DND-41 (cell line): ENCODE results near the gene DNAJA2.

Experiments used
- ATAC-seq: fragments of 200-7000 bp; cut with Tn5 transposase; 3 replicates; pipeline ENCODE4 v1.9.1; 2021; ENCODE audit warnings: low read depth; ENCODE audit not compliant: insufficient read depth
- DNase-seq: peaks from one replicate; pipeline ENCODE4 v3.0.0-alpha.2; 2020
- H2AFZ ChIP-seq: 2 replicates; pipeline ENCODE4 v1.6.0; 2012; ENCODE audit warnings: low read depth, low read length
- H3K27ac ChIP-seq: 2 replicates; pipeline ENCODE4 v1.5.1; 2012; ENCODE audit warnings: low read length, inconsistent platforms
- H3K27me3 ChIP-seq: fragments of 200-600 bp; sonication (generic); 2 replicates; pipeline ENCODE4 v1.6.0; 2012; ENCODE audit warnings: low read length, mild to moderate bottlenecking, inconsistent platforms; ENCODE audit not compliant: insufficient read depth, poor library complexity
- H3K36me3 ChIP-seq: 2 replicates; pipeline ENCODE4 v1.5.1; 2012; ENCODE audit warnings: low read length, inconsistent platforms; ENCODE audit not compliant: insufficient read depth
- H3K4me1 ChIP-seq: 2 replicates; pipeline ENCODE4 v1.5.1; 2012; ENCODE audit warnings: mild to moderate bottlenecking, low read length; ENCODE audit not compliant: insufficient read depth
- H3K4me2 ChIP-seq: 2 replicates; pipeline ENCODE4 v1.6.0; 2012; ENCODE audit warnings: mild to moderate bottlenecking, moderate library complexity, low read length, inconsistent platforms; ENCODE audit not compliant: insufficient read depth
- H3K4me3 ChIP-seq, 2 experiments: fragments of 200-600 bp in 1 of 2; shearing (Covaris generic) in 1 of 2; 2 replicates each; pipeline ENCODE4 v1.5.1; 2012 to 2016; ENCODE audit warnings: inconsistent platforms in 2 of 2, low read length in 2 of 2, mild to moderate bottlenecking in 2 of 2, low read depth in 1 of 2, moderate library complexity in 1 of 2
- H3K79me2 ChIP-seq: 2 replicates; pipeline ENCODE4 v1.6.0; 2012; ENCODE audit warnings: low read length, inconsistent platforms; ENCODE audit not compliant: insufficient read depth
- H3K9ac ChIP-seq: 2 replicates; pipeline ENCODE4 v1.6.0; 2012; ENCODE audit warnings: low read depth, mild to moderate bottlenecking, inconsistent platforms, low read length, moderate library complexity
- H3K9me3 ChIP-seq: 2 replicates; pipeline ENCODE4 v1.5.1; 2012; ENCODE audit warnings: low read length, moderate library complexity, mild to moderate bottlenecking, inconsistent platforms; ENCODE audit not compliant: insufficient read depth, severe bottlenecking
- H4K20me1 ChIP-seq: 2 replicates; pipeline ENCODE4 v1.6.0; 2012; ENCODE audit warnings: low read length; ENCODE audit not compliant: insufficient read depth
- EZH2 ChIP-seq: IDR thresholded peaks from 3 replicates; pipeline ENCODE4 v1.6.1; 2012; ENCODE audit warnings: borderline replicate concordance, low read depth, mild to moderate bottlenecking, moderate library complexity, low read length, inconsistent platforms; ENCODE audit not compliant: severe bottlenecking
- TF ChIP-seq, protein P1 (sequence below): IDR thresholded peaks from 2 replicates; pipeline ENCODE4 v1.5.1; 2012; ENCODE audit warnings: borderline replicate concordance, low read length, moderate library complexity, mild to moderate bottlenecking; ENCODE audit not compliant: poor library complexity, severe bottlenecking; ENCODE audit errors: extremely low read depth

DNAJA2 gene

DNA sequence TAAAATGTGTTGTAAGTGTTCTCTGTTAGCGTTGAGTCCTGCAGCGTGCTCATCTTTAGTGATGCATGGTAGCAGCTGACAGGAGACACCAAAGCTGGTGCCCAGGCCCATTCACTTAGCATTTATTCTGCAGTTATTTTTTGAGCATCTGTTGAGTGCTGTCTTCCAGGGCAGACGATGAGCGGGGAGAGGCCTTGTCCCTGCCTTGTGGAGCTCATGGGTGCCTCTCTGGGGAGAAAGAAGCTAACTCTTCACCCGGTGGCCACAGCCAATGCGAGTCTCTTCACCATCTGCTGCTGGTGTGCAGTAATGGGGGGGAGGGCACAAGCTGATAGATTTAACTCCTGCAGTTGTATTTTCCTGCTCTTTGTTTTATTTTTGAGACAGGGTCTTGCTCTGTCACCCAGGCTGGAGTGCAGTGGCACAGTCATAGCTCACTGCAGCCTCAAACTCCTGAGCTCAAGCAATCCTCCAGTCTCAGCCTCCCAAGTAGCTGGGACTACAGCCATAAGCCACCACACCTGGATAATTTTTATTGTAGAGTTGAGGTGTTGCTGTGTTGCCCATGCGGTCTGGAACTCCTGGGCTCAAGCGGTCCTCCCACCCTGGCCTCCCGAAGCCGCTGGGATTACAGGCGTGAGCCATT is 58.8 kb downstream of the DNAJA2 start:
- Histone ChIP-seq H3K27me3 (no peaks in the 10 kb centered on the region), H3K4me2 (no peak overlapping the region), H4K20me1 (no peaks in the 10 kb centered on the region), H3K9ac (no peak overlapping the region), H3K79me2 (no peaks in the 10 kb centered on the region), H3K9me3 (no peaks in the 10 kb centered on the region), H3K36me3 (no peaks in the 10 kb centered on the region), H3K4me3 (no peak overlapping the region), H3K27ac (no peak overlapping the region), H2AFZ (no peak overlapping the region), H3K4me1 (no peaks in the 10 kb centered on the region)
- TF ChIP-seq, protein P1, sequence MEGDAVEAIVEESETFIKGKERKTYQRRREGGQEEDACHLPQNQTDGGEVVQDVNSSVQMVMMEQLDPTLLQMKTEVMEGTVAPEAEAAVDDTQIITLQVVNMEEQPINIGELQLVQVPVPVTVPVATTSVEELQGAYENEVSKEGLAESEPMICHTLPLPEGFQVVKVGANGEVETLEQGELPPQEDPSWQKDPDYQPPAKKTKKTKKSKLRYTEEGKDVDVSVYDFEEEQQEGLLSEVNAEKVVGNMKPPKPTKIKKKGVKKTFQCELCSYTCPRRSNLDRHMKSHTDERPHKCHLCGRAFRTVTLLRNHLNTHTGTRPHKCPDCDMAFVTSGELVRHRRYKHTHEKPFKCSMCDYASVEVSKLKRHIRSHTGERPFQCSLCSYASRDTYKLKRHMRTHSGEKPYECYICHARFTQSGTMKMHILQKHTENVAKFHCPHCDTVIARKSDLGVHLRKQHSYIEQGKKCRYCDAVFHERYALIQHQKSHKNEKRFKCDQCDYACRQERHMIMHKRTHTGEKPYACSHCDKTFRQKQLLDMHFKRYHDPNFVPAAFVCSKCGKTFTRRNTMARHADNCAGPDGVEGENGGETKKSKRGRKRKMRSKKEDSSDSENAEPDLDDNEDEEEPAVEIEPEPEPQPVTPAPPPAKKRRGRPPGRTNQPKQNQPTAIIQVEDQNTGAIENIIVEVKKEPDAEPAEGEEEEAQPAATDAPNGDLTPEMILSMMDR: no peak
- TF ChIP-seq EZH2: no peak
- ATAC-seq (no peak), DNase-seq (no peak)

DNA sequence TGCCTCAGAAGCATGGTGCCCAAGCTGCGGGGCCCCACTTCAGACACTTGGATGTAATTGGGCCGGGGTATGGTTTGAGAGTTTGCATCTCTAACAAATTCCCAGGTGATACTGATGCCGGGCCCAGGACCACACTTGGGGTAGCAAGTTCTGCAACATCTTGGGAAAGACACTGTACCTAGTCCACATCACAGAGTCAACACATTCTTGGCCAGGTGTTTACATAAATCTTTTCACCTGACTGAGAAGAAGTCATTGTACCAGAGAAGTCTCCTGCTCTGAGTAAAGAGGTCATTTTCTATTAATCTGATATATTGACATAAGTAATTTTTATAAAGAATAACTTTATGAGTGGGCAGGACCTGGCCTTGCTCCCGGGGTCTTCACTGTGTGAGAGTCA is 61.8 kb downstream of the DNAJA2 start:
- no peak for TF ChIP-seq EZH2
- TF ChIP-seq, protein P1: no peak
- no peaks in the 10 kb centered on the region for H4K20me1 ChIP-seq
- no peak overlapping the region for H3K4me2 ChIP-seq
- no peaks in the 10 kb centered on the region for H3K9me3 ChIP-seq
- no peak overlapping the region for H2AFZ ChIP-seq
- H3K27me3 ChIP-seq: no peaks in the 10 kb centered on the region
- no peaks in the 10 kb centered on the region for H3K79me2 ChIP-seq
- no peaks in the 10 kb centered on the region for H3K36me3 ChIP-seq
- H3K4me1 ChIP-seq: no peaks in the 10 kb centered on the region
- ATAC-seq (no peak), DNase-seq (no peak)
- no peak overlapping the region for H3K27ac ChIP-seq
- no peak overlapping the region for H3K9ac ChIP-seq
- H3K4me3 ChIP-seq: no peak overlapping the region

DNA sequence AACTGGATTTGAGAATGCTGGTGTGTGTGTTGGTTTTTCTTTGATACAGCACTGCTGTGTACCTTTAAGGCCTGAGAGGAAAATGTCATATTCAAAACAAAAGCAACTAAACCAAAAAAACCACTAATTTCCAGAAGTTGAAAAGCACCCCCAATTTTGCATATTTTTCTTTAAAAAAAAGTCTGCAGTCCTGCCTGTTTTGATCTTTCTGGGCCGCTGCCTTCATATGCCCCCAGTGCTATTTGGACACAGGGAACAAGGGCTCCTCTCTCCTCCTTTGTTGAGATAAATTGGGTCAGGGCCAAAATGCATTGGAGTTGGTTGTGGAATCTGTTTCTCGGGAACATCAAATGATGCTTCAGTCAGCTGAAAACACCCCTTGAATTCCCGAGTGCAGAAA is 62.4 kb downstream of the DNAJA2 start:
- no peaks in the 10 kb centered on the region for H3K27me3 ChIP-seq
- no peak overlapping the region for H3K9ac ChIP-seq
- DNase-seq (no peak), ATAC-seq (no peak)
- H2AFZ ChIP-seq: no peak overlapping the region
- no peak for TF ChIP-seq EZH2
- TF ChIP-seq, protein P1: no peak
- no peaks in the 10 kb centered on the region for H3K79me2 ChIP-seq
- H3K27ac ChIP-seq: no peak overlapping the region
- no peak overlapping the region for H3K4me3 ChIP-seq
- H3K36me3 ChIP-seq: no peaks in the 10 kb centered on the region
- no peaks in the 10 kb centered on the region for H3K9me3 ChIP-seq
- no peaks in the 10 kb centered on the region for H3K4me1 ChIP-seq
- no peaks in the 10 kb centered on the region for H4K20me1 ChIP-seq
- H3K4me2 ChIP-seq: no peak overlapping the region
